PC-3 (cell line): ENCODE data around the gene ATG9A.

Source experiments
- CTCF ChIP-seq: fragments of 300-600 bp; sonication (generic); conservative IDR thresholded peaks from 2 replicates; pipeline ENCODE4 v1.5.1; 2017; ENCODE audit warnings: antibody characterized with exemption, low read depth, mild to moderate bottlenecking, low read length
- EZH2 ChIP-seq: fragments of 300-600 bp; sonication (generic); IDR thresholded peaks from one replicate; pipeline ENCODE4 v1.6.1; 2017; ENCODE audit warnings: antibody characterized with exemption, mild to moderate bottlenecking, low read length; ENCODE audit not compliant: unreplicated experiment

GRCh38 chr2:219213026-219213415 lies 16.4 kb downstream of the ATG9A start:
- TF ChIP-seq CTCF (no peak), EZH2 (no peak)
